Subcutaneous adipose tissue (tissue), 4 donors: ENCODE results near the gene OVCA2. TPM values are rescaled to one million over a fixed set of nuclear protein-coding genes. Genes with fewer than 3 reads are reported as not detected.

Source experiments
- total RNA-seq, 4 donors: library from RNA; depleted of rRNA; stranded (reverse); fragments of >200 nt; gene quantifications; one replicate each; pipeline ENCODE4 v1.1.0, GENCODE V29; 2016
- TF ChIP-seq, protein P1 (sequence below): fragments of 450-650 bp; IDR thresholded peaks from one replicate; pipeline ENCODE4 v1.5.1; 2016; ENCODE audit warnings: low read depth, mild to moderate bottlenecking, control low read depth, antibody characterized with exemption, moderate library complexity

Gene OVCA2
- total RNA-seq, 4 donors from 2014 or later, result 26.9 to 30.8 (median 29.5) TPM

GRCh38 chr17:2074919-2075318, 33.1 kb downstream of the OVCA2 start:
- TF ChIP-seq, protein P1, sequence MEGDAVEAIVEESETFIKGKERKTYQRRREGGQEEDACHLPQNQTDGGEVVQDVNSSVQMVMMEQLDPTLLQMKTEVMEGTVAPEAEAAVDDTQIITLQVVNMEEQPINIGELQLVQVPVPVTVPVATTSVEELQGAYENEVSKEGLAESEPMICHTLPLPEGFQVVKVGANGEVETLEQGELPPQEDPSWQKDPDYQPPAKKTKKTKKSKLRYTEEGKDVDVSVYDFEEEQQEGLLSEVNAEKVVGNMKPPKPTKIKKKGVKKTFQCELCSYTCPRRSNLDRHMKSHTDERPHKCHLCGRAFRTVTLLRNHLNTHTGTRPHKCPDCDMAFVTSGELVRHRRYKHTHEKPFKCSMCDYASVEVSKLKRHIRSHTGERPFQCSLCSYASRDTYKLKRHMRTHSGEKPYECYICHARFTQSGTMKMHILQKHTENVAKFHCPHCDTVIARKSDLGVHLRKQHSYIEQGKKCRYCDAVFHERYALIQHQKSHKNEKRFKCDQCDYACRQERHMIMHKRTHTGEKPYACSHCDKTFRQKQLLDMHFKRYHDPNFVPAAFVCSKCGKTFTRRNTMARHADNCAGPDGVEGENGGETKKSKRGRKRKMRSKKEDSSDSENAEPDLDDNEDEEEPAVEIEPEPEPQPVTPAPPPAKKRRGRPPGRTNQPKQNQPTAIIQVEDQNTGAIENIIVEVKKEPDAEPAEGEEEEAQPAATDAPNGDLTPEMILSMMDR, result no peak

GRCh38 chr17:2075336-2076086, 33.7 kb downstream of the OVCA2 start:
- TF ChIP-seq, protein P1, result no peak

DNA sequence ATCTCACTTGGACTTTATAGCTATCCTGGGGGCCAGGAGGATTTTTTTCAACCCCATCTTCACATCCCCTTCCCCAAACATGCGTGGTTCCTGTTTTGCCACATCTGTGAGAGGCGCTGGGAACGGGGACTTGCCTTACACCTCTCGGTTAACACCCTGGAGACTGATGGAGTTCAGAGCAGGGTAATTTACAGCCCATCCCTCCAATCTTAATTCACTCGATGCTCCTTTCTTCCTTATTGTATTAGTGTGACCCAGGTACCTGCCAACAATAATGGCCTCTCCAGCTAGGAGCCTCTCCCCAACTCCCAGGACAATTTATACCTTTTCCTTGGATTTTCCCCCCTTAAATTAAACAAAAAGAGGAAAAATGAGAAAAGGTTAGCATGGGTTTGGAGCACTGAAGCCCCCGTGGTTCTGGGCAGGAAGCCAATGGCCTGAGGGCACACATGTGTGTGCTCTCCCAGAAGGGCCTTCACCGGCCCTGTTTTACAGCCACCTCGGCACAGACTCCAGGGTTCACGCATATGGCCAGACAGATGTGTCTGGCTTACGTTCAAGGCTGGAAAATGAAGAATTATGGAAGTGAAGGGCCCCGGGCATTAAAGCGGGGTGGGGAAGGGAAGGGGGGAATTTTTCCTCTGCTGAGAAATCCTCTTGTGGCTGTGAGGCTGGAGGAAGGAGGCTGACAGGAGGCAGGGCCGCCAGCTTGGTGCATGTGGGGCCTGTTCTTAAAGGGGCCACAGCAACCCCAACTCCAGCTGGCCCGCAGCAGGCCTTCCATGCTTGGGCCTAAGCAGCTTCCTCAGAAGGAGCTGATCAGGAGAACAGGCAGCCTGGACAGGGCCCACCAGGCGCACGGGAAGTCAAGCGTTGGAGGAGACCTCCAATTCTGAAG, 34.5 kb downstream of the OVCA2 start:
- TF ChIP-seq, protein P1, result no peak

DNA sequence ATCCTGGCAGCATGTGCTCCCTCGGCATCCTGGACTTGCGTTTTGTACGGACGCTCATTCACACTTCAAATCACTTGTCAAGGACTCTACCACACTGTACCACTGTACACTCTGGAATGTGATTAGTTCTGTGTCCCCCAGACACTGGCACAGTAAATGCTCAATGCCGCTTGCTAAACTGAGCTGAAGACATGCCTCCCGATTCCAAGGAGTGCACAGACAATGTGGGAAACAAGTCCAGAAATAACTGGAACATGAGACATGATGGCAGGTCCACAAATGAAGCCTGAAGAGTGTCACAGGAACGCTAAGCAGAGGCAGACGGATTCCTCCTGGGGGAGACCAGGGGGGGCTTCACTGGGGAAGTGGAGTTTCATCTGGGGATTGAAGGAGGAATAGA, 35.2 kb downstream of the OVCA2 start:
- TF ChIP-seq, protein P1, result no peak

- TF ChIP-seq, protein P1, result no peak
Observed at GRCh38 chr17:2081564-2081963, 39.7 kb downstream of the OVCA2 start.

DNA sequence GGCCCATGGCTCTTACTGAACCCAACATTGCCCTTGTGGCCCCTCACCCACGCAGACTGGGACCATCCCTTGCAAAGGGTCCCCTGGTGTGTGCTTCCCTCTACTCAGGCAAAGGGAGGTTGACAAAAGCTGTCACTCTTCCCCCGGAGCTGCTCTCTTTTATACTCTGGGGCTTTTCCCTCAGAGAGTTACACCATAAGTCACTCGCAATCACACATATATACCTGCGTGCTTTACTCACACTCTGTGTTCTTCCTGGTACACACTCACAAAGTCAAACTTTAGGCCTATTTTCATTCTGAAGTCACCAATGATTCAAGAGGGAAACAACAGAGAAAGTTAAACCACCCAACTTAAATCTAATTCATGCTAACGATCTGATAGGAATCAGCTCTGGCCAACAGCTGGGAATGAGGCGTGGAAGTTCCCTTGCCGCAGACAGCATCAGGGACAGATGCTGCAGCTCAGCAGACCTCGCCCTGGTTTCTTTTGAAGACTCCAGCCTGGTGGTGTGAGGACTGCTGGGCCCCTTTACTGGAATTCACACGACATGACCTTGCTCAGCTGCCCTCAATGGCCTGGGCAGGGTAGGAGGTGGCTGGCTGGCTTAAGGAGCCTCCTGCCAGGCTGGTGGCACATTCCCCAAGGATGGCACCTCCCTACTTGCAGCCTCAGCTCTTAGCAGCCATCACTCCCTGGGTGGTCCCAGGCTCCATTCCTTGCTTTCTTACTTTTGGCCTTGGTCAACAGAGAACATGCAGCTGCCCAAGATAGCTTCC, 40.4 kb downstream of the OVCA2 start:
- TF ChIP-seq, protein P1, result no peak
